ENCODE measurements around the gene SAMD14.

The SAMD14 gene

DNA sequence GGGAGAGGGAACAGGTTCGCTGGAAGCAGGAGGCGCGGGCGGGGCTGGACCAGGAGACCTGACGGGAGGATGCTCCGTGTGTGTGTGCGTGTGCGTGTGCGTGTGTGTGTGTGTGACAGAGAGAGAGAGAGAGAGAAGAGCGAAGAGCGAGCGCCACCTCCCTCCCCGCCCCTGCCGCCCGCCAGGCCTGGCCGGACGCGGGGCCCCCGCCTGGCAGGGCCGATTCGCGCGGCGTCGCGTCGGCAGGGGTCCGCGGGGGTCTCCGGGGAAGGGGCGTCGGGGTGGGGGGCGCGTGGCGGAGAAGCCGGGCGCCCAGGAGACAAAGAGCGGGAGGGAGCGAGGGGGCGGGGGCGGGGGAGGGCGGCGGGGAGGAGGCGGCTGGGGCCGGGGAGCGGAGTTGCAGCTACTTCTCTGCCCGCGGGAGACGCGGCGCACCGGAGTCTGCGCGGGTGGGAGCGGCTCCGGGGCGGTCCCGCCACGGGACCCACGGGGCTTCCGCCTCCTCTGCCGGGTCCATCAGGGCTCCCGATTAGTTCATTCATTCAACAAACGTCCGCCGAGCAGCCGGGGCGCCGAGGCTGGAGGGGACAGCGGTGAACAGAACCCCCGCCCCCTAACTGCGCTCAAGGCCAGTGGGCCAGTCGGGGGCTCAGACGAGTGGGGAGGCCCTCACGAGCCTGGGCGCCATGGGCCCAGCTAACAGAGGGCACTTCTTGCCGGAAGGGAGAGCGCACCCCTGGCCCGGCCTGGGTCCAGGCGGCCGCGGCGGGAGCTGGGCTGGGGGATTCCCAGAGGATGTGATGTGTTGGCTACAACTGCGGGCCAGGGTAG, at the start of gene SAMD14:
Gene SAMD14 (minus strand): TSS at position 433 of the 831 bp plus-strand sequence. CDS start 5,201 bp downstream, outside the sequence.
- DNase-seq = no peak

DNA sequence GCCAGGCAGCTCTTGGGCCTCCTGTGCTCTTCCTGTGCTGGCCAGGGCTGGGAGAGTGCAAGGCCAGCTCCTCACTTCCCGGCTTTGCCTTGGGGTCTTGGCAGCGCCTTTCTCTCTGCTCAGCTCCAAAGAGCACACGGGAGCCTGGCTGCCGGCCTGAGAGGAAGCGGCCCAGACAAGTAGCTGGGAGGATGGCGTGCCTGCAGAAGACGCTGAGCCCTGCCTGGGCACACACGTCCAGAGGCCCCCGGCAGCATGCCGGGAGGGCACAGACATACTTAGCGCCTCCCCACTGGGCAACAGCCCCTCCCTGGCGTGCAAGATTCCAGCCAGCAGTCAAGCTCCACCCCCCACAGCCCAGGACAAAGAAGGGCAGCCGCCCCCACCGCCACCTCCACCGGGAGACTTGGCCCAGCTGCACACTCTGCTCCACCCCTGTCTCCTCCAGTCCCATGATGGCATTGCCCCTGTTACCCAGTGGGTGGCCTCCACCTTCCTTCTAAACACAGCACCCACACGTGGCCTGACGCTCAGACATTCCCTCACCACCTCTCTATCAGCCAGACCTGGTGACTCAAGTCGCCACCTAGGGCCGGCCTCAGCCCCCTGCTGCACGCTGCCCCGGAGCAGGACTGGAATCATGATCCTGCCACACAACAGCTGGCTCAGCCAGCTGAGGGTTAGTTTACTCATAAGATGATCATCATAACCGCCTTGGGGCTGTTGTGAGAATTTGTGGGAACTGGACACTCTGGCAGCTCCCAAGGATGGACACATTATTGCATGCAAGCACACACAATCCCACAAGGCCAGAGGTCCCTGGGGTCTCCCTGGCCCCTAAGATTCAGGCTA, 48.2 kb upstream of the SAMD14 start:
- DNase-seq = peak; percentile 87

DNA sequence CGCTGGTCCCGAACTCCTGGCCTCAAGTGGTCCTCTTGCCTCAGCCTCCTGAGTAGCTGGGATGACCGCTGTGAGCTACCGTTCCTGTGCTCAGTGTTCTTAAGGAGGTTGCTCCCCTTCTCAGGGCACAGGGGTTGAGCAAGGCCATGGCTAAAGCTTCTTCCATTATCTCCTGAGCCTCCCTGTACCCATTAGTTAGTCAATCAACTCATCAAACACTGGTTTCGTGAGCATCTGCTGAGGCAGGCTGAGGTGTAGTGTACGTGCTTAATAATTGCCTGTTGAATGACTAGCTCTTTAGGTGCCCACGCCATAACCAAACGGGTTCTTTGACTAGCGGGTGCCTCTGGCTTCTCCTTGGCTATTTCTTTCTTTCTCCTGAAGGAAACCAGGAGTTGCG, 47.5 kb upstream of the SAMD14 start:
- no peak for DNase-seq

DNA sequence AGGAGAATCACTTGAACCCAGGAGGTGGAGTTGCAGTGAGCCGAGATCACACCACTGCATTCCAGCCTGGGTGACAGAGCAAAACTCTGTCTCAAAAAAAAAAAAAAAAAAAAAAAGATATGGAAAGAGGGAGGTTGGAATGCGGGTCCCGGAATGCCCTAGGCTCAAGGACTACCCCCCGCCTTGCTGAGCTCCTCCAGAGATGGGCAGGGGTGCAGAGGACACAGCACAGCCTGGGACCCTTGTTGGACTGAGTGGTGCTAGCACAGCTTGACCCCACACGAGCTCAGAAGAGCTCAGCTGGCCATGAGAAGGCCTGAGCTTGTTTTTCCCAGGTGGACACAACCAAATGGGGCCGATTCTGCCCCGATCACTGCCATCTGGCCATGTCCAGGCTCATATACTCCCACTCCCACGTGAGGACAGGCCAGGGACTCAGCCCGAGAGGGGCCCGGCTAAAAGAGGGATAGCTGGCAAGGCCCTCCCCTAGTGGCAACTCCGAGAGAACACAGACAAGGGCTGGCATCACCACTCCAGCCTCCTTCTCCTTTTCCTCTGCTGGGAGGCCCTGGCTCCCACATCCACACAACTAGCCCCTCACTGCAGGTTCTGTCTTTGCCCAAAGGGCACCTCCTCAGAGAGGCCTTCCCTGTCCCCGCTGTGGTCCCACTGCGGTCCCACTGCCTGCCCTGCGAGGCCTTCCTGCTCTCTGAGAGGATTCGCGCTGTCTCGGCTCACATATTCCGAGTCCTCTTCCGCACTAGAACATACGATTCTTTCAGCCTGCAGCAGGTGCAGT, 46.8 kb upstream of the SAMD14 start:
- no peak for DNase-seq

DNA sequence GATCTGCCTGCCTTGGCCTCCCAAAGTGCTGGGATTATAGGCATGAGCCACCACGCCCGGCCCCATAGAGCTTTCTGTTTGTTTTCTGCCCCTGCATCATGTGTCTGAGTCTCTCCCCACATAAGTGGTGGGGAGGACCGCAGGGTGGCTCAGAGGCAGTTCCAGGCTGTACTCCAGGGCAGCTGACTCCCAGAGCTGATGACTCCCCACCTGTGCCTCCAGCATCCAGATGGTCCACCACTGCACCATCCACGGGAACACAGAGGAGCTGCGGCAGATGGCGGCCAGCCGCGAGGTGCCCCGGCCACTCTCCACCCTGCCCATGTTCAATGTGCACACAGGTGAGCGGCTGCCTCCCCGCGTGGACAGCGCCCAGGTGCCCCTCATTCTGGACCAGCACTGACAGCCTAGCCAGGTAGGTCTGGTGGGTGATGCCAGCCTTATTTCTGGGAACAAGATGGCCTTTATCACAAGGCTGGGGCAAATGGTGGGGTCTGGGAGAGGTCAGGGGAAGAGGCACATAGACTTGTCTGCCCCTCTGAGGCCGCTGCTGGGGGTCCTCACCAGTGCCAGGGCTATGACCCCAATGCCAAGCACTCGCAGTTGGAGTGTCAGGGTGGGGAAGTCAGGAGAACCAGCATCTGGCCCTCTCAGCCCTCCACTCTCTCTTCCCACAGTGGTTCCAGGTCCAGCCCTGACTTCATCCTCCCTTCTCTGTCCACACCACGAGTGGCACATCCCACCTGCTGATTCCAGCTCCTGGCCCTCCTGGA, 45.3 kb upstream of the SAMD14 start:
- no peak for DNase-seq

DNA sequence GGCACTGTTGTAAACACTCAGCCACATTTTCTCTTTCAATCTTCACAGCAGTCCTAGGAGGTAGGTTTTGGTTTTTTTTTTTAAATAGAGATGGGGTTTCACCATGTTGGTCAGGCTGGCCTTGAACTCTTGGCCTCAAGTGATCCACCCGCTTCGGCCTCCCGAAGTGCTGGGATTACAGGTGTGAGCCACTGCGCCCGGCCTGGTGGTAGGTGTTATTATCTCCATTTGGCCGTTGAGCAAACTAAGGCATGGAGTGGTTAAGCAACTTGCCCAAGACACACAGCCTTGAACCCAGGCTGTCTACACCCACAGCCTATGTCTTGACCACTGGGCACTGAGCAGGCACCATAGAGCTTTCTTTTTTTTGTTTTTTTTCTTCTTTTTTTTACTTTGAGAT, 44.5 kb upstream of the SAMD14 start:
- DNase-seq = no peak

DNA sequence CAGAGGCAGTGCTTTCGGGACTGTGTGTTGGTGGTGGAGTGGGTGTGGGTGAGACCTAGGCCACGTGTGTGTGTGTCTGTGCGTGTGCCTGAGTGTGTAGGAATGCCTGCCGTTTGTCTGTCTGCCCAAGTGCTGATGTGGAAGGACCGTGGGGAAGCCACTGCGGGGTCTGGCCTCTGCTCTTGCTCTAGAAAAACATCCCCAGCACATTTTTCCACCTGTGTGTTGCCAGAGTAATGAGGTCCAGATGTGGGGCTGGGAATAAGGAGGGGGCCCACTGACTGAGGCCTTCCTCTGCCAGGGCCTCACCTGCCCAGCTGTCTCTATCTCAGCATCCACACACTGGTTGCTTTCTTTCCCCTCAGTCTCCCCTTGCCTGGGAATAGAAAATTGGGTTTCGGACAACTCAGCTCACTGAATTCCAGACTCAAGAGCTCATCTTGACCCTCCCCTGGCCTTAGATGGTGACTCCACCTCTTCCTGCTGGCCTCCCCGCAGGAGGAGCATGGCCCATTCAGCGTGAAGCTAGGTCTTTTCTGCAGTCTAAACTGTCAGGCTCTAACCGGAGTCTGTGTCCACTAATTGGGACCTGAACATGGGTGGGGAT, 43.5 kb upstream of the SAMD14 start:
- no peak for DNase-seq

DNA sequence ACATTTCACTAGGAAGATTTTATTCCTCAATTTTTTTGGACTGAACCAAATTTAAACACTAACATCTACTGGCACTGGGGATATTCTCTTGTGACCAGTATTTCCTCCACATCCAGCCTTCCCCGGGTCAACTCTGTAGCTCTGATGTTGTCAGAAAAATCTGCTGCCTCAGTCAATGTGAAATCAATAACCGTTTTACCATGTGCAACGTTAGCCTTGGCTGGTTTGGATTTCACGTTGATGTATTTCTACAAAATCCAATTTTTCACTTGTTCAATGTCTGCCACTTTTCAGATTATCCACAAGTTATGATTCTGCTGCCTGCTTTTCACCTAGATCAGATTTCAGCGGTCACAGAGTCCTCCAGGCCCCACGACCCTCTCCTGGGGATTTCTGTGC, 43.0 kb upstream of the SAMD14 start:
- DNase-seq = no peak

DNA sequence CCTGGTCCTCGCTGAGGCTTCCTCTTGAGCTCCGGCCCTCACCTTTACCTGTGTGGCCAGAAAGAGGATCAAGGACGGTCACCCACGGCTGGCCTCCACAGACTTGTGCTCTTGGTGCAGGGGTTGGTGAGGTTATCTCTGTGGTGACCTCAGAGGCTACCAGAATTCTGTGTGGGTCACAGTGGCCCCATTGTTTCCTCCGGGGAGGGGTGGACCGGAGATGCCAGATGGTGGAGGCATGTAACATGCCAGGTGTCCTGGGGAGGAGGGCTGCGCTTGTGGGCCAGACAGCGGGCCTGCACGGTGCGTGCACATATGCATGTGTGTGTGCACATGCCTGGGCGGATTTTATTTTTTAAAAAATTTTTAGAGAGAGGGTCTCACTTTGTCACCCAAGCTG, 42.2 kb upstream of the SAMD14 start:
- DNase-seq = no peak

DNA sequence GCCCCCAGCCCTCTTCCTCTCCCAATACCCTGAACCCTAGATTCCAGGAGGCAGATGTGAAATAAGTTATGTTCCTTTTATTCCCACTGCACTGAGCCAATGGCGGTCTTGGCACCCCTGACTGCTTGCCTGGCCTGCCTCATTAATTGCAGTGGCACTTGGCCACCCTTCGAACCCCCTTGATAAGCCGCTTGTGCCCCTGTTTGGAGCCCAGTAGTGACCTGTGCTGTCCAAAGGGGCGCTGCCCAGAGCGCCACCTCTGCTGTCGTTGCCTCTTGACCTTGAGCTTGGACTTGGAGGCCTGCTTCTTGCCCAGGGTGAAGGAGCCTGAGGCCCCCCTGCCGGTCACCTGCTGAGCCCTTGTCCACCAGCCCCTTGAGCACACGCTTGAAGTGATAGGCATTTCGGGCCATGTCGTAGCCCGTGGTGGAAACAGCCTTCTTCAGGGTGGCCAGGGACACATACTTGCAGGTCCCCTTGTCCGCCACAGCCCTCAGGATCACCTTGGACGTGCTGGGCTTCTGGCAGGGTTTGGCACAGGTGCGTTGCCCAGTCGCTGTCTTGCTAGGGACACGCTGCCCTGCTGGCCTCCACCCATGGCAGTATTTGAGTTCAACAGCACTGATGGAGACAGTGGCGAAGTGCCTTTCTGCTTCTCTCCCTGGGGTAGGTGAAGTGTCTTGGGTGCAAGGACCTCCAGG, 41.6 kb upstream of the SAMD14 start:
- no peak for DNase-seq

DNA sequence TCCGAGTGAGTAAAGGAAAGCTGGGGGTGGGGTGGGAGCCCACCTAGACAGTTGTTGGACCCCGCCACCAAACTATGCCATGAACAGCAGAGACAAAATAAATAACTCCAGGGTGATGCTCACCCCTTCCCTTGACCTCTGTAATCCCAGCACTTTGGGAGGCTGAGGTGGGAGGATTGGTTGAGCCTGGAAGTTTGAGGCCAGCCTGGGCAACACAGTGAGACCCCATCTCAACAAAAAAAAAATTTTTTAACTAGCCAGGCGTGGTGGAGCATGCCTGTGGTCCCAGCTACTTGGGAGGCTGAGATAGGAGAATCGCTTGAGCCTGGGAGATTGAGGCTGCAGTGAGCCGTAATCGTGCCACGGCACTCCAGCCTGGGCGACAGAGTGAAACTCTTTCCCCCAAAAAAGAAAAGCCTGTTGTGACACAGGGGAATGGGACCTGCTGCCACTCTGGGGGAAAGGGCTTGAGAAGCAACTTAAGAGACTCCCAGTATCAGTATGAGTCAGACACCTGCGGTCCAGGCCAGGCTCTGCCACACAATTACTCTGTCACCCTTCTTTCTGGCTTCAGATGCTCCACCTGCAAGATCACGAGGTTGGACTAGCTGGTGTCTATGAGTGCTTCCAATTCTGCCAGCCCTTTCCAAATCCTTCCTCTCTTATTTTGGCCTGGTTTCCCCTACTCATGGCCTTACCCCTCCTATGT, 40.9 kb upstream of the SAMD14 start:
- no peak for DNase-seq

DNA sequence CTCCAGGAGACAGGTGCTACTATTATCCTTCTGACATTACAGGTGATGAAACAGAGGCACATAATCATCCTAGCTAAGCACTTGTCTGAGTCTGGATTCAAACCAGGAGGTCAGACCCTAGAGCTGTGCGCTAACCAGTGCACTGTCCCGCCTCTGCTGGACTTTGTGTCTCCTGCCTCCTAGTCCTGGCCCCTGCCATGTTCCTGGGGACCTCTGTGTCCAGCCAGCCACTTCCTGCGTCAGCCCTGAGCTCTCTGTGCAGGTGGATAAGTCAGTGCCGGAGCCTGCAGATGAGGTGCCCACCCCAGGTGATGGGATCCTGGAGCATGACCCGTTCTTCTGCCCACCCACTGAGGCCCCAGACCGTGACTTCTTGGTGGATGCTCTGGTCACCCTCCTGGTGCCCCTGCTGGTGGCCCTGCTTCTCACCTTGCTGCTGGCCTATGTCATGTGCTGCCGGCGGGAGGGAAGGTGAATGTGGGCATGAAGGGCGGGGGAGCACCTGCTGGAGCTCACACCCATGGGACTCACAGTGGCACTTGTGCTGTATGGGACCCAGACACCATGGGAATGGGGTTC, 40.0 kb upstream of the SAMD14 start:
- no peak for DNase-seq

DNA sequence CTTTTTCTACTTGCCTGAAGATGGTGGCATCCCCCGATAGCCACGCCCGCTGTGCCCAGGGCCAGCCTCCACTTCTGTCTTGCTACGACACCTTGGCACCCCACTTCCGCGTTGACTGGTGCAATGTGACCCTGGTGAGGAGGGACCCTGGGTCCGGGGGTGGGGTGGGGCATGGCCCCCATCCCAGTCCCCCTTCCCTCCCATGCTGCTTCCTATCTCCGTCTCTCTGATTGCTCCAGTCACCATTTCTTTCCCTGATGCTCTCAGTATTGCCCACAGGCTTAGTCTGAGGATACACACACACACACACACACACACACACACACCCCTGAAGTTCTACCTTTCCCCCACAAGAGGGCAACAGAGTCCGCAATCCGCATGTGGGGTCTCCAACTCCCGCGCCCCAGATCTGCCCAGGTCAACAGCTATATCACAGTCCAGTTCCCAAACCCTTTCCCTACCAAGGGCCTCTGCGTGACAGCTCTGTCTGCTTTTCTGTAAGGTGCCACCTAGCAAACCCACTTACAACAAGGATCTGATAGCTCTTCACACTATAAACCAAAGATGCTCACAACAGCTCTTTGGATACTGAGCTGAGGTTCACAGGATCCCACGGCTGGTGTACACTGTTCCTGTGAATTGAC, 39.3 kb upstream of the SAMD14 start:
- DNase-seq = no peak

DNA sequence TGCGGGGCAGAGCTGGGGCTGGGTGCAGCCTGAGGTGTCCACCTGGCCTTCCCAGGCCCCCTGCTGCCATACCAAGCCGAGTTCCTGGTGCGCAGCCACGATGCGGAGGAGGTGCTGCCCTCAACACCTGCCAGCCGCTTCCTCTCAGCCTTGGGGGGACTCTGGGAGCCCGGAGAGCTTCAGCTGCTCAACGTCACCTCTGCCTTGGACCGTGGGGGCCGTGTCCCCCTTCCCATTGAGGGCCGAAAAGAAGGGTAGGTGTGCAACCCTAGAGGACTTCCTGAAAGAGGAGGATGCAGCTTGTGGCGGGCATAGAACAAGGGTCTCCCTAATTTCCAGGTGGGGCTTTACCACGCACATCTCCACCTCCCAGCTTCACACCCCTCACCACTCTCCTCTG, 38.4 kb upstream of the SAMD14 start:
- DNase-seq = no peak

DNA sequence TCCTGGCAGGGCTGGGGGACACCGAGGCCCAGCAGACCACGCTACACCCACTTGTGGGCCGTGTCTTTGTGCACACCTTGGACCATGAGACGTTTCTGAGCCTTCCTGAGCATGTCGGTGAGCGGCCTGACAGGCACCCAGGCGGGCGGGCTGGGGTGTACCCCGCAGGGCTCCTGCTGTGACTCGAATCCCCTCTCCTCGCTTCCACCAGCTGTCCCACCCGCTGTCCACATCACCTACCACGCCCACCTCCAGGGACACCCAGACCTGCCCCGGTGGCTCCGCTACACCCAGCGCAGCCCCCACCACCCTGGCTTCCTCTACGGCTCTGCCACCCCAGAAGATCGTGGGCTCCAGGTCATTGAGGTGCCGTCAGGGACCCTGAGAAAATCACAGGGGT, 37.4 kb upstream of the SAMD14 start:
- DNase-seq = no peak

DNA sequence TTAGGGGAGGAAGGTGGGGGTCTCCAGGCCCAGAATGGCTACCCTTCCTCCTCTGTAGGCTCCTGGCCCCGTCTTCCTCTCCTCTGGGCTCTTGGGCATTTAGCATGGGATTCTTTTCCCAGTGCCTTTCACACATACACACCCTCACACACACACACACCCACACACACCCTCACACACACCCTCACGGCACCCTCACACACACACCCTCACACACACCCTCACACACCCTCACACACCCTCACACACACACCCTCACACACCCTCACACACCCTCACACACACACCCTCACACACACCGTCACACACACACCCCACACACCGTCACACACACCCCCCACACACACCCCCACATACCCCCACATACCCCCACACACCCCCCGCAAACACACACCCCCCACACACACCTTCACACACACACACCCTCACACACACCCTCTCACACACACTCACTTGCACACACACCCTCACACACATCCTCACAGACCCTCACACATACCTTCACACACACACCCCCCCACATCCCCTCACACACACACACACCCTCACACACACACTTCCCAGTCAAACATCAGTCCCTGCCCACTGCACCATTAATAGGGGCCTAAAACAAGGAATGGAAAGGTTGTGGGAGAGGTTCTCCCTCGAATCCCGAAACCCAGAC, 36.7 kb upstream of the SAMD14 start:
- no peak for DNase-seq

DNA sequence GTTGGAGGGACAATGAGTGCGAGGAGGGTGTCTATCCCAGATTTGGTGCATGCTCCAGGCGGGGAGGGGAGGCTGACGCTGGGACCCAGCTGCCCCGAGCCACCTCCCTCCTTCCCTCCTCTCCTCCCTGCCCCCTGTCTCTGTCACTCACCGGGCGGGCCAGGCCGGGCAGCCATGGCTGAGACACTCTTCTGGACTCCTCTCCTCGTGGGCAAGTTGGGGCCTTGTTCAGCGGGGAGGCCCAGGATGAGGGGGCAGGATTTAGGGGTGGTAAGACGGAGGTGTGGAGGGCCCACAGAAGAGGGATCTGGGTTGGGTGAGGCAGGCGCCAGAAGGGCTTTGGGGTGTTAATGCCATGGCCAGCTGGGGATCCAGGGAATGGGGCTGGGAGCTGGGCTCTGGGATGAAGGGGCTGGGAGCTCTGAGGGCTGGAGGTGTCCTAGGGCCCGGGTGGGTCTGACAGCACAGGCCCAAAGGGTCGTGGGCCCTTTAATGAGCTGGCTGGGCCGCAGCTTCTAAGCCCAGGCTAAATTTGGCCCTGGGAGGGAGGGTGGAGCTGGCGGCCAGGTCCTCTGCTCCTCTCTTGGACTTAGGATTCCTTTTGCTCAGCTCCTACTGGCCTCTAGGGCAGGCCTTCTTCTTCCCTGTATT, 36.0 kb upstream of the SAMD14 start, which contains the start of gene SGCA:
Gene SGCA (plus strand): TSS at position 139 of the 651 bp plus-strand sequence. CDS start 36 bp downstream, at position 175.
- no peak for DNase-seq

DNA sequence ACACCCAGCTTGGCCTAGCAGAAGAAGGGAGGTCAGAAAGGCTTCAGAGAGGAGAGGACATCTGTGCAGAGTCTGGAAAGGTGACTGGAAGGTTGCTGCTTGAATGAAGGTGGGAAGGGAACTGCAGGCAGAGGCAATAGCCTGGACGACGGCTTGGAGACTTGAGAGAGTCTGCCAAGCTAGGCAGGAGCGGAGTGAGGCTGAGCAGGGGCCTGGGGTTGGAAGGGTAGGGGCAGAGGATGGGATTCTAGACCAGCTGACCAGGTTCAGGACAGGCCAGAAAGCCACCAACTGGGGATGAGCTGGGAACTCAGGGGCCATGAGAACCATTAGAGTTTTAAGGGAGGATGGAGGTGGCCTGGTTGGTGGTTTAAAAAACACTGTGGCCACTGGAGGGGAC, 35.5 kb upstream of the SAMD14 start:
- DNase-seq = no peak
